Bone marrow (tissue), 2 donors: ENCODE data around the gene SEC14L6.

Experiments
- DNase-seq, 2 donors: peaks; one replicate each; lab custom pipeline; 2025; lab: John Stamatoyannopoulos, UW

Gene SEC14L6

GRCh38 chr22:30535182-30535581, 11.4 kb downstream of the SEC14L6 start:
- no peak for DNase-seq

- DNase-seq = no peak
These were observed 14.6 kb downstream of the SEC14L6 start for GRCh38 chr22:30531651-30532608.

- no peak for DNase-seq
These were observed 19.9 kb downstream of the SEC14L6 start for GRCh38 chr22:30526656-30527055.

GRCh38 chr22:30523646-30524489, 22.7 kb downstream of the SEC14L6 start:
- DNase-seq = no peak

GRCh38 chr22:30521368-30522156, 25.0 kb downstream of the SEC14L6 start:
- no peak for DNase-seq

- no peak for DNase-seq
These were observed 26.6 kb downstream of the SEC14L6 start for GRCh38 chr22:30519842-30520425.

GRCh38 chr22:30516731-30517130, 29.8 kb downstream of the SEC14L6 start:
- DNase-seq = no peak

- DNase-seq = no peak
These were observed 30.3 kb downstream of the SEC14L6 start for GRCh38 chr22:30516273-30516672.

- no peak for DNase-seq
These were observed 32.3 kb downstream of the SEC14L6 start for GRCh38 chr22:30514252-30514651.

GRCh38 chr22:30513462-30513861, 33.1 kb downstream of the SEC14L6 start:
- DNase-seq = no peak

GRCh38 chr22:30511911-30512310, 34.6 kb downstream of the SEC14L6 start:
- no peak for DNase-seq

- DNase-seq = no peak
These were observed 35.4 kb downstream of the SEC14L6 start for GRCh38 chr22:30511109-30511508.

GRCh38 chr22:30508216-30508615, 38.3 kb downstream of the SEC14L6 start:
- DNase-seq = no peak

- DNase-seq = no peak
These were observed 38.9 kb downstream of the SEC14L6 start for GRCh38 chr22:30507670-30508069.

- no peak for DNase-seq
These were observed 40.0 kb downstream of the SEC14L6 start for GRCh38 chr22:30506507-30506968.

GRCh38 chr22:30503551-30503950, 43.0 kb downstream of the SEC14L6 start:
- no peak for DNase-seq

- DNase-seq = no peak
These were observed 43.6 kb downstream of the SEC14L6 start for GRCh38 chr22:30502911-30503310.

GRCh38 chr22:30502153-30502552, 44.4 kb downstream of the SEC14L6 start:
- no peak for DNase-seq

- DNase-seq = no peak
These were observed 45.9 kb downstream of the SEC14L6 start for GRCh38 chr22:30500628-30501027.

- no peak for DNase-seq
These were observed 48.9 kb downstream of the SEC14L6 start for GRCh38 chr22:30497466-30498150.
